Left lung (tissue), 4 donors: Measurements from ENCODE around the gene KRABD2.
A peak's percentile ranks its signal among the peaks of the same experiment; 100 is the strongest.

Source experiments
- ATAC-seq: fragments of 200-7000 bp; cut with Tn5 transposase; one replicate; pipeline ENCODE4 v1.9.1; 2020; ENCODE audit warnings: moderate library complexity
- DNase-seq, 4 donors: peaks; one replicate each; pipeline ENCODE4 v3.0.0-alpha.2; 2013 to 2020
- H3K27ac ChIP-seq, 2 donors: fragments of 200-600 bp; sonication (generic) in 1 of 2; one replicate each; pipeline versions ENCODE4 v1.5.0 to v1.8.0; 2020 to 2021
- H3K27me3 ChIP-seq, 2 donors: fragments of 200-600 bp; sonication (generic) in 1 of 2; one replicate each; pipeline versions ENCODE4 v1.5.0 to v1.8.0; 2020 to 2021
- H3K36me3 ChIP-seq, 2 donors: fragments of 200-600 bp; sonication (generic) in 1 of 2; one replicate each; pipeline versions ENCODE4 v1.5.0 to v1.8.0; 2020 to 2021
- H3K4me1 ChIP-seq, 2 donors: fragments of 200-600 bp; one replicate each; pipeline ENCODE4 v1.8.0; 2021
- H3K4me3 ChIP-seq, 2 donors: fragments of 200-600 bp; sonication (generic) in 1 of 2; one replicate each; pipeline versions ENCODE4 v1.5.0 to v1.8.0; 2020 to 2021; ENCODE audit warnings: mild to moderate bottlenecking in 1 of 2
- H3K9me3 ChIP-seq, 2 donors: fragments of 200-600 bp; sonication (generic) in 1 of 2; one replicate each; pipeline versions ENCODE4 v1.5.0 to v1.8.0; 2020 to 2021
- intact Hi-C, 2 donors: fragments of 100-400 bp; cut with DNase I; formaldehyde crosslinking; loops; one replicate each; pipeline versions ENCODE4 v1.11.2 to v1.14.2; 2022
- TF ChIP-seq, protein P1 (sequence below), 2 donors: fragments of 200-600 bp; sonication (generic) in 1 of 2; IDR thresholded peaks; one replicate each; pipeline versions ENCODE4 v1.5.0 to v1.8.0; 2021; ENCODE audit warnings: antibody characterized with exemption in 2 of 2
- donor health status: DM: no; HTN: yes; CAD: no.
- donor health status: DM: no; HTN: no; CAD: no.

The KRABD2 gene

GRCh38 chr17:8376271-8377067 is at the start of gene KRABD2:
Gene KRABD2 (minus strand): TSS chr17:8376704.
- Histone ChIP-seq H3K4me3 (peak within 1 kb of the TSS; percentile 49 to 73), H3K27ac (peak within 1 kb of the TSS; percentile 85 to 86), H3K36me3 (peaks cover 3 to 47% of the 10 kb centered on the region in 2 donors), H3K4me1 (peaks cover 21 to 50% of the 10 kb centered on the region in 2 donors), H3K27me3 (no peaks in the 10 kb centered on the region), H3K9me3 (no peaks in the 10 kb centered on the region)
- peak; percentile 87 to 99 (median 92) for DNase-seq
- peak; percentile 99 for ATAC-seq
- TF ChIP-seq, protein P1, sequence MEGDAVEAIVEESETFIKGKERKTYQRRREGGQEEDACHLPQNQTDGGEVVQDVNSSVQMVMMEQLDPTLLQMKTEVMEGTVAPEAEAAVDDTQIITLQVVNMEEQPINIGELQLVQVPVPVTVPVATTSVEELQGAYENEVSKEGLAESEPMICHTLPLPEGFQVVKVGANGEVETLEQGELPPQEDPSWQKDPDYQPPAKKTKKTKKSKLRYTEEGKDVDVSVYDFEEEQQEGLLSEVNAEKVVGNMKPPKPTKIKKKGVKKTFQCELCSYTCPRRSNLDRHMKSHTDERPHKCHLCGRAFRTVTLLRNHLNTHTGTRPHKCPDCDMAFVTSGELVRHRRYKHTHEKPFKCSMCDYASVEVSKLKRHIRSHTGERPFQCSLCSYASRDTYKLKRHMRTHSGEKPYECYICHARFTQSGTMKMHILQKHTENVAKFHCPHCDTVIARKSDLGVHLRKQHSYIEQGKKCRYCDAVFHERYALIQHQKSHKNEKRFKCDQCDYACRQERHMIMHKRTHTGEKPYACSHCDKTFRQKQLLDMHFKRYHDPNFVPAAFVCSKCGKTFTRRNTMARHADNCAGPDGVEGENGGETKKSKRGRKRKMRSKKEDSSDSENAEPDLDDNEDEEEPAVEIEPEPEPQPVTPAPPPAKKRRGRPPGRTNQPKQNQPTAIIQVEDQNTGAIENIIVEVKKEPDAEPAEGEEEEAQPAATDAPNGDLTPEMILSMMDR (IDR thresholded peaks at IDR 0.05): peak in 1 of 2 donors; percentile 57
- intact Hi-C loops: no loop called here

- intact Hi-C loops: no loop called here
- Histone ChIP-seq H3K4me1 (peaks cover 6 to 49% of the 10 kb centered on the region in 2 donors), H3K27ac (peak overlapping the region in 1 of 2 donors; percentile 86)
Observed at GRCh38 chr17:8421571-8421970, 45.1 kb upstream of the KRABD2 start.

DNA sequence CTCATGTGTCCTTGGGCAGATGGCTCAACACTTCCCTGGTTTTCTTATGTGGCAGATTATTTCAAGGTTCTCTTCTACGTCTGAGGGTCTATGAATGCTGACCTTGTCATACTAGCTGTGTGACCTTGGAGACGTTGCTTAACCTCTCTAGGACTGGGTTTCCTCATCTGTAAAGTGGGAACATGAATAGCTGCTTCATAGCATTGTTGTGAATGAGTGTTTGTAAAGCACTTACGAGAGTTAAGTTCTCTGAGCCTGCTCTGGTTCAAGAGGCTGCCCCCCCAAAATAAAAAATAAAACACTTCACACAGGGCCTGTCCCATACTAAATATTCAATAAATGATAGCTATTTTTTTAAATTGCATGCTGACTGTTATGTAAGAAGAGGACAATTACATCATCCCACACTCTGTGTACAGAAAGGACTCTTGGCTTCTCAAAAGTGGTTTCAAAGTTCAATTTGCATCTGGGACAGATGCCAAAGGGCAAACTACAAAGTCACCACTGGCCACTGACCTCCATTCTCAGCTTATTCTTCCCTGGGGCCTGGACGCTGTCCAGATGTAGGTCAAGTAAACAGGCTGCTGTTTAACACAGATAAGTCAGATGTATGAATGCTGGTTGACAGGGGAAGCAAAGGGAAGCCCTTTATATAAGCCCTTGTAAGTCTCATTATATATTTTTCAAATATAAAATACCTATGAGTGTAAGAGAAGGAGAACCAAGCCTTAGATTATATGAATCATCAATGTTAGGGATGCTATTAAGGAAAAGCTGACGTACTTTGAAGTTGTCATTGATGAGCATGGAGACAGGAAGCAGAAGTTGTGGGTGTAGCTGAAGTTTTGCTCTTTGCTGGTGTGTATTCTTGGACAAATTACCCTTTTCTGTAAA is 43.8 kb upstream of the KRABD2 start:
- H3K4me3 ChIP-seq: no peak overlapping the region
- H3K9me3 ChIP-seq: no peaks in the 10 kb centered on the region
- peak overlapping the region; percentile 8 to 86 for H3K27ac ChIP-seq
- H3K27me3 ChIP-seq: no peaks in the 10 kb centered on the region
- TF ChIP-seq, protein P1 (IDR thresholded peaks at IDR 0.05): no peak
- peaks cover 6 to 51% of the 10 kb centered on the region in 2 donors for H3K4me1 ChIP-seq
- H3K36me3 ChIP-seq: no peaks in the 10 kb centered on the region
- ATAC-seq: peak; percentile 85
- intact Hi-C loops: no loop called here
- peak in 3 of 4 donors; percentile 64 to 83 (median 74) for DNase-seq

More at GRCh38 chr17:8421571-8421970, 45.1 kb upstream of the KRABD2 start:
- TF ChIP-seq, protein P1 (IDR thresholded peaks at IDR 0.05): no peak
- no peaks in the 10 kb centered on the region for H3K27me3 ChIP-seq
- no peaks in the 10 kb centered on the region for H3K36me3 ChIP-seq
- no peaks in the 10 kb centered on the region for H3K9me3 ChIP-seq
- DNase-seq: no peak
- H3K4me3 ChIP-seq: no peak overlapping the region
- no peak for ATAC-seq

DNA sequence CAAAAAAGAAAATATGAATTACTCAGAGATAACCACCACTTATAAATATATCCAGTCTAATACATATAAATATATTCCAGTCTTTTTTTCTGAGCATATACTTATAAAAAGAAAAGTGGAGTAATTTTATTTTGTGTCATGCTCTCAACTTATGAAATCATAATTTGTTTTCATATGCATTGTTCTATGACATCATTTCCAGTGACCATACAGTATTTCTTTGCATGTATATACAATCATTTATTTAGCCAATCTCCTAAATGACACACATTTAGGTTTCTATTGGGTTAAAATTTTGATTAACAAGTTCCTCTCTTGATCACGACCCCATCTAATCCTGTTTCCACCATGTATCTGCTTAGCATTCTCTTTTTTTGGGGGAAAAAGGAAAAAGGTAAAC is 42.8 kb upstream of the KRABD2 start:
- Histone ChIP-seq H3K36me3 (no peaks in the 10 kb centered on the region), H3K27me3 (no peaks in the 10 kb centered on the region), H3K4me3 (no peak overlapping the region), H3K9me3 (no peaks in the 10 kb centered on the region), H3K27ac (peak overlapping the region in 1 of 2 donors; percentile 86), H3K4me1 (peaks cover 6 to 51% of the 10 kb centered on the region in 2 donors)
- ATAC-seq (no peak), DNase-seq (no peak)
- intact Hi-C loops: loop anchor here in 1 of 2 donors (10.0 kb wide), 2 partner anchors 325 to 365 kb away; partner anchors contain the start of gene CCDC42
- TF ChIP-seq, protein P1 (IDR thresholded peaks at IDR 0.05): no peak
